A549 (cell line): ENCODE measurements around the gene SRCIN1. TPM values are rescaled to one million over a fixed set of nuclear protein-coding genes. Genes with fewer than 3 reads are reported as not detected.

Experiments used
- ATAC-seq, 2 experiments: fragments of 200-7000 bp in 1 of 2; fragments of >200 bp in 1 of 2; cut with Nextera tagmentation in 1 of 2; cut with Tn5 transposase in 1 of 2; 3 replicates each; pipeline versions ENCODE4 v1.8.0 to v1.9.1; 2018 to 2020; ENCODE audit warnings: mild to moderate bottlenecking in 1 of 2, moderate library complexity in 1 of 2
- CTCF ChIA-PET: fragments of 300-600 bp; sonication (Branson Sonifier 250); formaldehyde crosslinking; extraction: SDS; loops from one replicate; lab custom pipeline; 2021; ENCODE audit warnings: antibody characterized with exemption, inconsistent platforms; lab: Yijun Ruan, JAX
- POLR2A ChIA-PET: fragments of 350-600 bp; formaldehyde crosslinking; extraction: SDS; loops from one replicate; lab custom pipeline; 2021; ENCODE audit warnings: antibody characterized with exemption, inconsistent platforms; lab: Yijun Ruan, JAX
- DNase-seq, 2 experiments: peaks; one replicate each; pipeline versions ENCODE4 v3.0.0 to v3.0.0-alpha.2; 2011 to 2016; ENCODE audit warnings: low read depth in 1 of 2, low spot score in 1 of 2
- FAIRE-seq: peaks from 2 replicates; lab custom pipeline; 2011; peaks lifted over from hg19 to GRCh38; lab: Jason Lieb, UNC
- H3K27ac ChIP-seq, 2 experiments: fragments of >200 bp; sonication (Bioruptor Twin); formaldehyde crosslinking; 3 replicates each; pipeline ENCODE4 v1.5.1; 2016 to 2017
- H3K4me1 ChIP-seq: fragments of >200 bp; sonication (Bioruptor Twin); formaldehyde crosslinking; 3 replicates; pipeline ENCODE4 v1.6.1; 2016
- H3K4me2 ChIP-seq: fragments of >200 bp; sonication (Bioruptor Twin); formaldehyde crosslinking; 3 replicates; pipeline ENCODE4 v1.6.1; 2016
- H3K4me3 ChIP-seq: fragments of >200 bp; sonication (Bioruptor Twin); formaldehyde crosslinking; 3 replicates; pipeline ENCODE4 v1.5.1; 2016
- H3K9me3 ChIP-seq: fragments of >200 bp; sonication (Bioruptor Twin); formaldehyde crosslinking; 3 replicates; pipeline ENCODE4 v1.6.1; 2016
- BCL3 ChIP-seq: fragments of >200 bp; sonication (Bioruptor Twin); formaldehyde crosslinking; IDR thresholded peaks from 3 replicates; pipeline ENCODE4 v1.6.1; 2016
- BHLHE40 ChIP-seq: IDR thresholded peaks from 2 replicates; pipeline ENCODE4 v1.6.1; 2012; ENCODE audit warnings: low read depth, low read length, inconsistent platforms
- CBX2 ChIP-seq: fragments of 200-600 bp; sonication (generic); IDR thresholded peaks from 2 replicates; pipeline ENCODE4 v1.6.1; 2016; ENCODE audit warnings: low read depth, mild to moderate bottlenecking, borderline replicate concordance
- CBX8 ChIP-seq: fragments of 200-600 bp; sonication (generic); IDR thresholded peaks from 2 replicates; pipeline ENCODE4 v1.6.1; 2016
- EHF ChIP-seq: fragments of 250-450 bp; sonication (Bioruptor Pico); IDR thresholded peaks from 2 replicates; pipeline ENCODE4 v1.5.0; 2020; ENCODE audit warnings: mild to moderate bottlenecking
- FOXS1 ChIP-seq: fragments of 250-450 bp; sonication (Bioruptor Pico); IDR thresholded peaks from 2 replicates; pipeline ENCODE4 v1.5.0; 2020; ENCODE audit warnings: mild to moderate bottlenecking, moderate library complexity
- HMGXB4 ChIP-seq: fragments of 250-450 bp; sonication (Bioruptor Pico); IDR thresholded peaks from 2 replicates; pipeline ENCODE4 v1.5.0; 2021; ENCODE audit warnings: mild to moderate bottlenecking, moderate library complexity, borderline replicate concordance
- HOXB5 ChIP-seq: fragments of 250-450 bp; sonication (Bioruptor Pico); IDR thresholded peaks from 2 replicates; pipeline ENCODE4 v1.5.0; 2020; ENCODE audit warnings: mild to moderate bottlenecking, moderate library complexity
- JUNB ChIP-seq: fragments of >200 bp; sonication (Bioruptor Twin); formaldehyde crosslinking; IDR thresholded peaks from 2 replicates; pipeline ENCODE4 v1.6.1; 2016
- KDM1A ChIP-seq: fragments of 200-600 bp; sonication (generic); IDR thresholded peaks from 2 replicates; pipeline ENCODE4 v1.6.1; 2016; ENCODE audit warnings: low read depth, mild to moderate bottlenecking
- KDM5A ChIP-seq: fragments of 200-600 bp; sonication (generic); IDR thresholded peaks from 2 replicates; pipeline ENCODE4 v1.6.1; 2016; ENCODE audit warnings: antibody characterized with exemption, mild to moderate bottlenecking
- MAFK ChIP-seq: fragments of 450-650 bp; IDR thresholded peaks from 2 replicates; pipeline ENCODE4 v1.6.1; 2014; ENCODE audit not compliant: partially characterized antibody
- MAX ChIP-seq: IDR thresholded peaks from 2 replicates; pipeline ENCODE4 v1.6.1; 2012
- MYC ChIP-seq: IDR thresholded peaks from 2 replicates; pipeline ENCODE4 v1.6.1; 2012; ENCODE audit warnings: mild to moderate bottlenecking, inconsistent platforms, low read length, improper control_type of control experiment, borderline replicate concordance
- NFE2L2 ChIP-seq: fragments of 150-350 bp; conservative IDR thresholded peaks from 2 replicates; pipeline ENCODE4 v1.6.1; 2014; ENCODE audit warnings: low read length
- NR3C1 ChIP-seq: fragments of >200 bp; sonication (Bioruptor Twin); formaldehyde crosslinking; IDR thresholded peaks from 3 replicates; pipeline ENCODE4 v1.6.1; 2017
- PBX3 ChIP-seq: IDR thresholded peaks from 2 replicates; pipeline ENCODE4 v1.6.1; 2012
- PHF8 ChIP-seq: fragments of 200-600 bp; sonication (generic); IDR thresholded peaks from 2 replicates; pipeline ENCODE4 v1.6.1; 2016; ENCODE audit warnings: low read depth, mild to moderate bottlenecking, antibody characterized with exemption, moderate library complexity, borderline replicate concordance
- POLR2A ChIP-seq: IDR thresholded peaks from 2 replicates; pipeline ENCODE4 v1.6.1; 2012; ENCODE audit warnings: mild to moderate bottlenecking, low read length
- RAD21 ChIP-seq, 2 experiments: fragments of >200 bp in 1 of 2; sonication (Bioruptor Twin) in 1 of 2; formaldehyde crosslinking in 1 of 2; IDR thresholded peaks in 1 of 2; conservative IDR thresholded peaks in 1 of 2; 2 replicates in 1 of 2; 3 replicates in 1 of 2; pipeline ENCODE4 v1.6.1; 2012 to 2018; ENCODE audit warnings: inconsistent platforms in 1 of 2
- RCOR1 ChIP-seq: fragments of 150-350 bp; IDR thresholded peaks from 2 replicates; pipeline ENCODE4 v1.6.1; 2014; ENCODE audit warnings: antibody characterized with exemption, low read length, low read depth
- USF2 ChIP-seq: fragments of 450-650 bp; IDR thresholded peaks from 2 replicates; pipeline ENCODE4 v1.6.1; 2014; ENCODE audit warnings: antibody characterized with exemption
- WGBS: methylation state at CpG from one replicate; pipeline ENCODE4 v1.1.6; 2017; ENCODE audit errors: missing lambda C conversion rate; 5-methylcytosine and 5-hydroxymethylcytosine counted together
- polyA plus RNA-seq, 4 experiments: library from polyadenylated mRNA; depleted of rRNA in 3 of 4; stranded (reverse); fragments of >200 nt; fragmentation: RNase III in 1 of 4; extraction: RNeasy Plus Mini Kit Qiagen cat#74134 plus additional on column Dnase treatment in 1 of 4; gene quantifications; 2 replicates in 3 of 4; 3 replicates in 1 of 4; pipeline ENCODE4 v1.2.3, GENCODE V29; 2011 to 2017

SRCIN1 gene
- polyA plus RNA-seq, 2 of the 4 experiments (the other 2 are of a cell fraction): 1.4 to 2.1 TPM

- no peak for ATAC-seq
- WGBS: 72% methylated on average over 4 of the region's 4 CpGs
- ChIA-PET CTCF (interaction anchor here (1.6 kb wide), 1 partner anchor 26 kb away, joined by 7 read pairs; no protein-coding TSS in a partner anchor), POLR2A (no interaction called here)
- TF ChIP-seq BCL3: no peak
- no peak for TF ChIP-seq USF2
- TF ChIP-seq MAFK: no peak
- no peak for TF ChIP-seq PHF8
- TF ChIP-seq BHLHE40: no peak
- TF ChIP-seq MYC: no peak
- TF ChIP-seq RAD21 (conservative IDR thresholded peaks at IDR 0.05 in 1 of 2, IDR thresholded peaks at IDR 0.05 in 1 of 2): no peak
- no peak for TF ChIP-seq EHF
- no peak for TF ChIP-seq MAX
- no peak for TF ChIP-seq KDM1A
- no peak for TF ChIP-seq POLR2A
- TF ChIP-seq CBX2: no peak
- no peak for TF ChIP-seq NR3C1
- TF ChIP-seq CBX8: no peak
- no peak for TF ChIP-seq PBX3
- no peak for TF ChIP-seq RCOR1
- FAIRE-seq: no peak
- Histone ChIP-seq H3K4me2 (no peak overlapping the region), H3K9me3 (no peaks in the 10 kb centered on the region), H3K4me1 (no peaks in the 10 kb centered on the region), H3K27ac (no peak overlapping the region), H3K4me3 (no peak overlapping the region)
- DNase-seq: no peak
Observed at GRCh38 chr17:38637951-38638350, 32.2 kb upstream of the SRCIN1 start.

- H3K4me2 ChIP-seq: no peak overlapping the region
- CTCF ChIA-PET: interaction anchor here (0.6 to 1.5 kb wide), 4 partner anchors 11 to 80 kb away, joined by 3 to 6 read pairs (median 4); no protein-coding TSS in a partner anchor
- FAIRE-seq (no peak), DNase-seq (no peak), ATAC-seq (no peak; a peak in 2 of 6 replicates)
- WGBS: 71% methylated on average over 9 of the region's 9 CpGs
- no peak overlapping the region for H3K4me3 ChIP-seq
- no peak overlapping the region for H3K27ac ChIP-seq
- H3K9me3 ChIP-seq: no peaks in the 10 kb centered on the region
- H3K4me1 ChIP-seq: no peaks in the 10 kb centered on the region
- TF ChIP-seq EHF (no peak), NR3C1 (no peak), HOXB5 (no peak), HMGXB4 (CRISPR knock-in tag) (no peak), BCL3 (no peak), NFE2L2 (no peak), JUNB (no peak), KDM5A (no peak), FOXS1 (no peak)
- TF ChIP-seq, all 56 proteins: peak for 0
- POLR2A ChIA-PET: no interaction called here
Observed at GRCh38 chr17:38636054-38636453, 30.3 kb upstream of the SRCIN1 start.
